GM21515 (cell line): ENCODE measurements around the gene TTC17.
"Not testable (repeated sequence)": the region's sequence is repeated elsewhere in the genome, so short reads cannot be mapped to it uniquely, and the experiment has no call there.

Experiments used
- ATAC-seq: cut with Tn5 transposase; IDR thresholded peaks from one replicate; pipeline ENCODE4 v1.9.1; 2021; ENCODE audit not compliant: unreplicated experiment

Gene TTC17

GRCh38 chr11:43378897-43379296 is 20.2 kb downstream of the TTC17 start:
- no peak for ATAC-seq

- ATAC-seq, result no peak
Observed at GRCh38 chr11:43381802-43382201, 23.1 kb downstream of the TTC17 start.

- ATAC-seq, result no peak
Observed at GRCh38 chr11:43382614-43383013, 23.9 kb downstream of the TTC17 start.

GRCh38 chr11:43384393-43384792 is 25.7 kb downstream of the TTC17 start:
- ATAC-seq, result no peak

GRCh38 chr11:43392713-43393112 is 34.0 kb downstream of the TTC17 start:
- ATAC-seq, result no peak

- ATAC-seq, result no peak
Observed at GRCh38 chr11:43393765-43394355, 35.1 kb downstream of the TTC17 start.

GRCh38 chr11:43396617-43397016 is 37.9 kb downstream of the TTC17 start:
- no peak for ATAC-seq

- no peak for ATAC-seq
Observed at GRCh38 chr11:43397251-43397650, 38.5 kb downstream of the TTC17 start.

GRCh38 chr11:43399983-43400630 is 41.4 kb downstream of the TTC17 start:
- no peak for ATAC-seq

- ATAC-seq, result no peak
Observed at GRCh38 chr11:43401252-43401651, 42.5 kb downstream of the TTC17 start.

GRCh38 chr11:43401811-43402210 is 43.1 kb downstream of the TTC17 start:
- not testable (repeated sequence) for ATAC-seq

- ATAC-seq, result no peak
Observed at GRCh38 chr11:43403357-43404231, 44.9 kb downstream of the TTC17 start.

GRCh38 chr11:43404406-43404805 is 45.7 kb downstream of the TTC17 start:
- ATAC-seq, result no peak

GRCh38 chr11:43404836-43405479 is 46.2 kb downstream of the TTC17 start:
- no peak for ATAC-seq

- no peak for ATAC-seq
Observed at GRCh38 chr11:43408277-43408676, 49.6 kb downstream of the TTC17 start.

- no peak for ATAC-seq
Observed at GRCh38 chr11:43410394-43410793, 51.7 kb downstream of the TTC17 start.

GRCh38 chr11:43418197-43418596 is 59.5 kb downstream of the TTC17 start:
- ATAC-seq, result peak; percentile 53

- no peak for ATAC-seq
Observed at GRCh38 chr11:43419460-43419859, 60.7 kb downstream of the TTC17 start.

GRCh38 chr11:43427971-43428370 is 69.3 kb downstream of the TTC17 start:
- no peak for ATAC-seq

GRCh38 chr11:43430916-43431315 is 72.2 kb downstream of the TTC17 start:
- ATAC-seq, result not testable (repeated sequence)

GRCh38 chr11:43434893-43435292 is 76.2 kb downstream of the TTC17 start:
- no peak for ATAC-seq
